SK-N-MC (cell line): ENCODE data around the gene TWNK.

Experiments
- EZH2 ChIP-seq: fragments of 200-600 bp; sonication (generic); IDR thresholded peaks from one replicate; pipeline ENCODE4 v1.6.1; 2017; ENCODE audit warnings: antibody characterized with exemption
- FOXP2 ChIP-seq: optimal IDR thresholded peaks from 2 replicates; pipeline ENCODE3; 2011; ENCODE audit warnings: mild to moderate bottlenecking, moderate library complexity; ENCODE audit not compliant: insufficient read depth; ENCODE audit errors: extremely low read length, control extremely low read depth
- POLR2AphosphoS5 ChIP-seq: IDR thresholded peaks from 2 replicates; pipeline ENCODE4 v1.6.1; 2012; ENCODE audit warnings: mild to moderate bottlenecking, low read depth, low read length, borderline replicate concordance

DNA sequence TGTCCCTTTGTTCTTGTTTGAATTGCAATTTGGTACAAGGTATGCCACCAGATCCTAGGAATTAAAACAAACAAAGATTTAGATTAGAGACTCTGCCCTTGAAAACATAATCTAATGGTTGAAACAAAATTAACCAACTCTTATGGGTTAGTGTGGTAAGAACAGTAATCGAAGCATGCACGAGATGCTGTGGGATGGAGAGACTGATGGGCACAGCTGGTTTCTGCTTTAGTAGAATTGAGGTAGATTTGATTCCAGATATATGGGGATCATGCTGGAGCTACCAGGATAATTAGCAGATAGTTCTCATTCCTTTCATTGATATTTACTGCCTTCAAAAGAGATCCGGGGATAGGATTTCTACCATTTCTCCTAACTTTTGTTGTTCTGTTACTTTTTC, 38.4 kb upstream of the TWNK start:
- TF ChIP-seq EZH2 = no peak
- no peak for TF ChIP-seq POLR2AphosphoS5
- no peak for TF ChIP-seq FOXP2
